ENCODE results near the gene ELAPOR2.

The ELAPOR2 gene

DNA sequence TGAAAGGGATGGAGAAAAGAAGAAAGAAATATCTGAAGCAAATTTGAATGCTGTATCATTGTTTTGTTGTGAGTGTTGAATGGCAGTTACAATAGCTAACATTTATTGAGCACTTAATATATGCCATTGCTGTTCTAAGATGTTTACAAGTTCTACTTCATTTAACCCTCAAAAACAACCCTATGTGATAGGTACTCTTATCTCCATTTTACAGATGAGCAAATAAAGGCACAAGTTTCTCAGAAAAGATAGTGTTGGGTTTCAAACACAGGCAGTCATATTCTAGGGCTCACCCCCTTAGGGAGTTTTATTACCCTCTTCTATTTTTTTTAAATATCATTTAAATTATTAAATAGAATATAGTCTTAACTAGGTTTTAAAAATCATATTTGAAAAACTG, 8.3 kb upstream of the ELAPOR2 start:
- CTCF ChIA-PET = no interaction called here
- DNase-seq (ENCODE audit: low read depth, low spot score) = no peak
- no peak for TF ChIP-seq CTCF (IDR thresholded peaks at IDR 0.05; ENCODE audit: insufficient read depth, low read length, missing control alignments)
- H3K4me3 ChIP-seq (ENCODE audit: low read depth, low read length) = no peak overlapping the region
- POLR2A ChIA-PET = no interaction called here

DNA sequence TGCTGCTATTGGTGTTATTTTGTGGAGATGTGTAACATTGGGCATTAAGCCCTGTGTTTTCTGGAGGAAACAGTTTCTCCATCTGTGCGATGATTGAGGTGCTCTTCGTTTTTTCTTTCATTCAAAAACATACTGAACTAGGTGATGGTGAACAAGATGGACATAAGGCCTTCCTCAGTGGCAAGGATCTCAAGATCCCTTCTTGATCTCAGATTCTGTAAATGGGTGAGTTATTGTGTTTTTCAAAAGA, 759 bp upstream of the ELAPOR2 start:
- CTCF ChIA-PET = no interaction called here
- no peak for TF ChIP-seq CTCF (IDR thresholded peaks at IDR 0.05; ENCODE audit: insufficient read depth, low read length, missing control alignments)
- H3K4me3 ChIP-seq (ENCODE audit: low read depth, low read length) = no peak overlapping the region
- POLR2A ChIA-PET = no interaction called here
- DNase-seq (ENCODE audit: low read depth, low spot score) = no peak

DNA sequence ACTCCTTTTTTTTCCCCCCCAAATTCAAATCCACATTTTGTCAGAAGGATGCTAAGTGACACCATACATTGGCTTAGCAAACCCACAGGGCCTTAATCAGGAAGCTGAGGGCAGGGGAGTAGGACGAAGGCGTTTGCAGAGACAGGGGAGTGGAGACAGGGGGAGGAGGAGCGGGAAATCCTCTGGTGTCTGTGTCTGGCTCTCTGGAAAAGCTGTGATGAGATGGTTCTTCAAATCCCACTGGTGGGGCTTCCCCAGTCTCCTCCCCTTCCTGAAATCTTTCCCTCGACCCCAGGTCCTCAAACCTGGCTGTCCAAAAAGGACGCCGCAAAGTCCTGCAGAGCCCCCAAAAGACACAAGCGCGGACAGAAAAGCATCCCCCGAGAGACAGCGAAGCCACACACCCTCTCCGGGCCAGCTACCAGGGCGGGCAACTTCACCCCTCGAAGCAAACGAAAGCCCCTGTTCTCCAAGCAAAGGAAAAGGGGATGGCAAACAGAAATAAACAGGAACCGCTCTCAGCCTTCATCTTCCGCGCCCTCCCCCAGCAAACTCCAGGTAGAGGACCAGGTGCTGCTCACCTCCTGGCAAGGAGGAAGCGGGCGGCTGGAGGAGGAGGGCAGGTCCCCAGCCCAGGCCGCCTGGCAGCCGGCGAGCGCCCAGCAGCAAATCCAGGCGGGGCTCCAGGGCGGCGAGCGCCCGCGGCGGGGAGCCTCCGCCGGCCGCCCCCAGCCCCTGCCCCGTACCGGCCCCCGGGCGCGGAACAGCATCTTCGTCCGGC, 520 bp downstream of the ELAPOR2 start:
- TF ChIP-seq CTCF (IDR thresholded peaks at IDR 0.05; ENCODE audit: insufficient read depth, low read length, missing control alignments) = no peak
- ChIA-PET POLR2A (interaction anchor here (0.6 kb wide), 1 partner anchor 160 kb away, joined by 3 read pairs; the partner anchor contains the start of gene TMEM243), CTCF (interaction anchor here (0.8 to 1.4 kb wide), 2 partner anchors 8 to 90 kb away, joined by 3 read pairs; no protein-coding TSS in a partner anchor)
- no peak for DNase-seq (ENCODE audit: low read depth, low spot score)
- H3K4me3 ChIP-seq (ENCODE audit: low read depth, low read length) = peak overlapping the region; percentile 58

DNA sequence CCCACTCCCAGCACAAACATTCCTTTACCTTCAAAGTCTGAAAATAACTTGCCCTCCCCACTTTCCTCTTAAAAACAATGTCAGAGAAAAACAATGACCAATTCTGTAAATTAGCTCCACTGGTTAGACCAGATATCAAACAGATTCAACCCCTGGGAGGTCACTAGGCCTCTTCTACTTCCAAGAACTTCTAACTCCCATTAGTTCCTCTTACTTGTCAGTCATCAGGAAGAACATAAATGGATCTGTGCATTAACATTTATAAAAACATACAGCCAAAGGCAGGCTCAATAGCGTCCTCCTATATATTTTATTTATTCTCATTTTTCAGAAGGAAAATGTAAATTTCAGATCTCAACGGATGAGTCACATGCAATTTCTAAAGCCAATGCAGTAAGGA, 2.2 kb downstream of the ELAPOR2 start:
- POLR2A ChIA-PET = no interaction called here
- TF ChIP-seq CTCF (IDR thresholded peaks at IDR 0.05; ENCODE audit: insufficient read depth, low read length, missing control alignments) = no peak
- CTCF ChIA-PET = interaction anchor here (1.4 kb wide), 1 partner anchor 91 kb away, joined by 3 read pairs; no protein-coding TSS in a partner anchor
- no peak overlapping the region for H3K4me3 ChIP-seq (ENCODE audit: low read depth, low read length)
- no peak for DNase-seq (ENCODE audit: low read depth, low spot score)

DNA sequence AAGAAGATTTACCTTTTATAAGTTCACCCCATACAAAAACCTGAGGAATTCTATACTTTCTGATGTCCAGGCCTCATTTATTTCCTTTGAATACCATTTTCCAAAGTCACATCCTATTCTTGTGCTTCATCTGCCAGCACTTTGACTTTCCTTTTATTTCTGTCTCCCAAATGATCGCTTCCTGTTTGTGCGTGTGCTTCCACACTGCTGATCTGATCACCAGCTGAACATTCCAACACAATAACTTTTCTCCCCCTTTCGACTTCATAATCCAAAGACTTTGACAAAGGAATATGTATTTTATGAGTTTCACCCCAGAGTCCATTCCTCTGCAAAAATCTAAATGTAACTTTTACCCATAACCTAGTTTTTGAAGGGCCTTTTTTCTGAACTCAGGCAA, 3.1 kb downstream of the ELAPOR2 start:
- ChIA-PET CTCF (no interaction called here), POLR2A (no interaction called here)
- TF ChIP-seq CTCF (IDR thresholded peaks at IDR 0.05; ENCODE audit: insufficient read depth, low read length, missing control alignments) = no peak

GRCh38 chr7:87048839-87049238, 10.6 kb downstream of the ELAPOR2 start:
- ChIA-PET POLR2A (no interaction called here), CTCF (no interaction called here)
- DNase-seq (ENCODE audit: low read depth, low spot score) = no peak
- H3K4me3 ChIP-seq (ENCODE audit: low read depth, low read length) = no peak overlapping the region
- TF ChIP-seq CTCF (IDR thresholded peaks at IDR 0.05; ENCODE audit: insufficient read depth, low read length, missing control alignments) = no peak

More for the DNA sequence above, 3.1 kb downstream of the ELAPOR2 start:
- H3K4me3 ChIP-seq (ENCODE audit: low read depth, low read length) = no peak overlapping the region
- no peak for DNase-seq (ENCODE audit: low read depth, low spot score)
